HG03432 (cell line): ENCODE measurements around the gene HUS1.
"Not testable (repeated sequence)": the region's sequence is repeated elsewhere in the genome, so short reads cannot be mapped to it uniquely, and the experiment has no call there.

Experiments
- ATAC-seq: cut with Tn5 transposase; IDR thresholded peaks from one replicate; pipeline ENCODE4 v1.9.1; 2021; ENCODE audit warnings: mild to moderate bottlenecking, moderate library complexity; ENCODE audit not compliant: unreplicated experiment

HUS1 gene

GRCh38 chr7:47980648-47981047, 1.2 kb upstream of the HUS1 start:
- not testable (repeated sequence) for ATAC-seq

GRCh38 chr7:47979832-47980181, 392 bp upstream of the HUS1 start:
- ATAC-seq, result no peak

- no peak for ATAC-seq
Observed at GRCh38 chr7:47978790-47979144, 648 bp downstream of the HUS1 start.

- ATAC-seq, result no peak
Observed at GRCh38 chr7:47973739-47974138, 5.7 kb downstream of the HUS1 start.

- no peak for ATAC-seq
Observed at GRCh38 chr7:47970761-47971160, 8.7 kb downstream of the HUS1 start.

- peak; percentile 81 for ATAC-seq
Observed at GRCh38 chr7:47968847-47969774, 10.3 kb downstream of the HUS1 start.

GRCh38 chr7:47967708-47968107, 11.7 kb downstream of the HUS1 start:
- no peak for ATAC-seq

- no peak for ATAC-seq
Observed at GRCh38 chr7:47967123-47967522, 12.3 kb downstream of the HUS1 start.

GRCh38 chr7:47965456-47965855, 14.0 kb downstream of the HUS1 start:
- no peak for ATAC-seq

GRCh38 chr7:47962262-47962661, 17.2 kb downstream of the HUS1 start:
- ATAC-seq, result no peak

- ATAC-seq, result no peak
Observed at GRCh38 chr7:47957156-47957555, 22.3 kb downstream of the HUS1 start.

GRCh38 chr7:47956220-47956619, 23.2 kb downstream of the HUS1 start:
- ATAC-seq, result no peak

- peak; percentile 64 for ATAC-seq
Observed at GRCh38 chr7:47954231-47954911, 25.0 kb downstream of the HUS1 start.

GRCh38 chr7:47953822-47954221, 25.6 kb downstream of the HUS1 start:
- ATAC-seq, result peak; percentile 77

- ATAC-seq, result no peak
Observed at GRCh38 chr7:47952224-47952623, 27.2 kb downstream of the HUS1 start.

GRCh38 chr7:47951374-47951773, 28.0 kb downstream of the HUS1 start:
- no peak for ATAC-seq

GRCh38 chr7:47950714-47951113, 28.7 kb downstream of the HUS1 start:
- ATAC-seq, result no peak

GRCh38 chr7:47949703-47950102, 29.7 kb downstream of the HUS1 start:
- ATAC-seq, result no peak

- ATAC-seq, result no peak
Observed at GRCh38 chr7:47948141-47948790, 31.1 kb downstream of the HUS1 start, which contains the start of gene PKD1L1. Gene PKD1L1 (minus strand): TSS chr7:47948466. CDS start chr7:47948440, 26 bp downstream.

- no peak for ATAC-seq
Observed at GRCh38 chr7:47947355-47947749, 32.1 kb downstream of the HUS1 start.

GRCh38 chr7:47946581-47947354, 32.6 kb downstream of the HUS1 start:
- no peak for ATAC-seq
